Ishikawa (cell line): ENCODE measurements around the gene PDZD2.

ENCODE experiments used
- CEBPB ChIP-seq: IDR thresholded peaks from 2 replicates; pipeline ENCODE4 v1.6.1; 2012
- CREB1 ChIP-seq: IDR thresholded peaks from 2 replicates; pipeline ENCODE4 v1.6.1; 2012; ENCODE audit warnings: low read depth
- EGR1 ChIP-seq: IDR thresholded peaks from 2 replicates; pipeline ENCODE4 v1.6.1; 2012
- EP300 ChIP-seq: IDR thresholded peaks from 2 replicates; pipeline ENCODE4 v1.6.1; 2012; ENCODE audit warnings: borderline replicate concordance
- FOXM1 ChIP-seq: IDR thresholded peaks from 2 replicates; pipeline ENCODE4 v1.6.1; 2012; ENCODE audit warnings: low read depth, borderline replicate concordance
- MAX ChIP-seq: IDR thresholded peaks from 2 replicates; pipeline ENCODE4 v1.6.1; 2012
- NFIC ChIP-seq: IDR thresholded peaks from 2 replicates; pipeline ENCODE4 v1.6.1; 2012
- RAD21 ChIP-seq: IDR thresholded peaks from 2 replicates; pipeline ENCODE4 v1.6.1; 2012; ENCODE audit warnings: low read depth
- REST ChIP-seq: IDR thresholded peaks from 2 replicates; pipeline ENCODE4 v1.6.1; 2012; ENCODE audit warnings: low read depth, mild to moderate bottlenecking
- TAF1 ChIP-seq: IDR thresholded peaks from 2 replicates; pipeline ENCODE4 v1.6.1; 2012; ENCODE audit warnings: low read depth, mild to moderate bottlenecking
- TCF12 ChIP-seq: IDR thresholded peaks from 2 replicates; pipeline ENCODE4 v1.6.1; 2012; ENCODE audit warnings: low read depth
- TEAD4 ChIP-seq: IDR thresholded peaks from 2 replicates; pipeline ENCODE4 v1.6.1; 2012
- USF1 ChIP-seq: IDR thresholded peaks from 2 replicates; pipeline ENCODE4 v1.6.1; 2012
- YY1 ChIP-seq: IDR thresholded peaks from 2 replicates; pipeline ENCODE4 v1.6.1; 2012; ENCODE audit warnings: low read depth
- ZBTB7A ChIP-seq: IDR thresholded peaks from 2 replicates; pipeline ENCODE4 v1.6.1; 2012; ENCODE audit warnings: low read depth

The PDZD2 gene

GRCh38 chr5:31638748-31639418, at the start of gene PDZD2:
Gene PDZD2 (plus strand): TSS chr5:31639131.
- no peak for TF ChIP-seq EP300
- no peak for TF ChIP-seq TEAD4
- TF ChIP-seq RAD21: no peak; the same call in 1 of the 2 replicates
- no peak for TF ChIP-seq ZBTB7A
- no peak for TF ChIP-seq CREB1
- TF ChIP-seq YY1: no peak
- no peak for TF ChIP-seq FOXM1
- no peak for TF ChIP-seq REST

- TF ChIP-seq MAX (no peak), ZBTB7A (no peak), EGR1 (no peak), TEAD4 (no peak), FOXM1 (no peak), RAD21 (no peak), YY1 (no peak), EP300 (no peak), TCF12 (no peak), USF1 (no peak), TAF1 (no peak)
Observed at GRCh38 chr5:31593665-31594064, 45.3 kb upstream of the PDZD2 start.

- no peak for TF ChIP-seq TCF12
- no peak for TF ChIP-seq NFIC
- no peak for TF ChIP-seq CREB1
- TF ChIP-seq RAD21: no peak
- no peak for TF ChIP-seq ZBTB7A
- no peak for TF ChIP-seq CEBPB
- no peak for TF ChIP-seq USF1
- no peak for TF ChIP-seq FOXM1
- no peak for TF ChIP-seq EP300
- TF ChIP-seq MAX: no peak
- TF ChIP-seq EGR1: no peak
- no peak for TF ChIP-seq YY1
- TF ChIP-seq TEAD4: no peak
- TF ChIP-seq REST: no peak
- TF ChIP-seq TAF1: no peak
Observed at GRCh38 chr5:31596354-31596753, 42.6 kb upstream of the PDZD2 start.

GRCh38 chr5:31598640-31599611, 40.0 kb upstream of the PDZD2 start:
- TF ChIP-seq REST: no peak
- TF ChIP-seq CEBPB: no peak
- no peak for TF ChIP-seq EP300
- TF ChIP-seq YY1: no peak
- TF ChIP-seq TEAD4: no peak
- no peak for TF ChIP-seq ZBTB7A
- TF ChIP-seq EGR1: no peak
- no peak for TF ChIP-seq TCF12
- no peak for TF ChIP-seq MAX
- no peak for TF ChIP-seq USF1
- TF ChIP-seq RAD21: no peak
- no peak for TF ChIP-seq FOXM1
- no peak for TF ChIP-seq CREB1
